SK-N-SH (cell line): ENCODE data around the gene ZFPL1. TPM values are rescaled to one million over a fixed set of nuclear protein-coding genes. Genes with fewer than 3 reads are reported as not detected.

Source experiments
- CTCF ChIA-PET: fragments of 300-600, 350-600 bp; formaldehyde crosslinking; extraction: SDS; loops from one replicate; lab custom pipeline; 2021; lab: Yijun Ruan, JAX
- POLR2A ChIA-PET: fragments of 350-600 bp; sonication (Branson Sonifier 250); formaldehyde crosslinking; extraction: SDS; loops from one replicate; lab custom pipeline; 2020; ENCODE audit warnings: antibody characterized with exemption, inconsistent platforms; lab: Yijun Ruan, JAX
- DNase-seq: peaks from one replicate; pipeline ENCODE4 v3.0.0; 2012
- H2AFZ ChIP-seq: fragments of 200-600 bp; sonication (generic); 2 replicates; pipeline ENCODE4 v1.8.1; 2016; ENCODE audit warnings: antibody characterized with exemption, mild to moderate bottlenecking, low read depth
- H3F3A ChIP-seq: fragments of 200-600 bp; sonication (generic); replicated peaks from 2 replicates; pipeline ENCODE3; 2016; ENCODE audit warnings: antibody characterized with exemption, mild to moderate bottlenecking; ENCODE audit not compliant: insufficient read depth
- H3K27ac ChIP-seq, 2 experiments: fragments of 200-500 bp in 1 of 2; fragments of 200-600 bp in 1 of 2; sonication (Bioruptor generic) in 1 of 2; sonication (generic), shearing (Covaris generic) in 1 of 2; 2 replicates each; pipeline versions ENCODE4 v1.5.1 to v1.6.1; 2014 to 2016; ENCODE audit warnings: low read depth in 2 of 2, inconsistent platforms in 1 of 2, low read length in 1 of 2, mild to moderate bottlenecking in 1 of 2, mixed read lengths in 1 of 2
- H3K27me3 ChIP-seq: fragments of 200-600 bp; sonication (generic), shearing (Covaris generic); 2 replicates; pipeline ENCODE4 v1.6.1; 2016; ENCODE audit warnings: mixed run types; ENCODE audit not compliant: insufficient read depth
- H3K36me3 ChIP-seq, 2 experiments: fragments of 200-500 bp in 1 of 2; fragments of 200-600 bp in 1 of 2; sonication (Bioruptor generic) in 1 of 2; sonication (generic) in 1 of 2; replicated peaks in 1 of 2; 2 replicates each; pipeline versions ENCODE3 to v1.5.1; 2014 to 2016; ENCODE audit warnings: low read length in 1 of 2, mild to moderate bottlenecking in 1 of 2; ENCODE audit not compliant: insufficient read depth in 2 of 2, control insufficient read depth in 1 of 2
- H3K4me1 ChIP-seq, 2 experiments: fragments of 200-500 bp in 1 of 2; fragments of 200-600 bp in 1 of 2; sonication (Bioruptor generic) in 1 of 2; sonication (generic), shearing (Covaris generic) in 1 of 2; 2 replicates each; pipeline versions ENCODE4 v1.5.1 to v1.6.1; 2014 to 2016; ENCODE audit warnings: low read depth in 1 of 2, low read length in 1 of 2, mixed run types in 1 of 2; ENCODE audit not compliant: insufficient read depth in 2 of 2, control insufficient read depth in 1 of 2
- H3K4me2 ChIP-seq: fragments of 200-600 bp; sonication (generic), shearing (Covaris generic); 2 replicates; pipeline ENCODE4 v1.6.1; 2017; ENCODE audit warnings: mixed run types
- H3K4me3 ChIP-seq, 2 experiments: fragments of 200-500 bp in 1 of 2; fragments of 200-600 bp in 1 of 2; sonication (Bioruptor generic) in 1 of 2; sonication (generic), shearing (Covaris generic) in 1 of 2; 2 replicates each; pipeline versions ENCODE4 v1.5.1 to v1.8.1; 2014 to 2016; ENCODE audit warnings: low read depth in 2 of 2, inconsistent platforms in 1 of 2, low read length in 1 of 2, mild to moderate bottlenecking in 1 of 2, mixed read lengths in 1 of 2, moderate library complexity in 1 of 2
- H3K79me2 ChIP-seq: fragments of 200-600 bp; sonication (generic); 2 replicates; pipeline ENCODE4 v1.8.1; 2017; ENCODE audit warnings: mild to moderate bottlenecking; ENCODE audit not compliant: insufficient read depth
- H3K9ac ChIP-seq: fragments of 200-600 bp; sonication (generic); 2 replicates; pipeline ENCODE4 v1.6.1; 2017; ENCODE audit warnings: mixed run types
- H3K9me2 ChIP-seq: fragments of 200-600 bp; sonication (generic); 2 replicates; pipeline ENCODE4 v1.6.1; 2017; ENCODE audit warnings: mixed run types
- H3K9me3 ChIP-seq: fragments of 200-600 bp; sonication (generic); 2 replicates; pipeline ENCODE4 v1.6.1; 2017; ENCODE audit warnings: mixed run types, mild to moderate bottlenecking, moderate library complexity
- H4K20me1 ChIP-seq: fragments of 200-600 bp; sonication (generic); 2 replicates; pipeline ENCODE4 v1.6.1; 2017; ENCODE audit warnings: mild to moderate bottlenecking, mixed run types; ENCODE audit not compliant: insufficient read depth
- CHD2 ChIP-seq: fragments of 150-350 bp; IDR thresholded peaks from 2 replicates; pipeline ENCODE4 v1.6.1; 2018; ENCODE audit warnings: low read length; ENCODE audit not compliant: partially characterized antibody
- EP300 ChIP-seq, 2 experiments: IDR thresholded peaks; 2 replicates each; pipeline versions ENCODE4 v1.4.0 to v1.6.1; 2012; ENCODE audit warnings: borderline replicate concordance in 1 of 2, low read depth in 1 of 2, low read length in 1 of 2
- MXI1 ChIP-seq: IDR thresholded peaks from 2 replicates; pipeline ENCODE4 v1.6.1; 2012; ENCODE audit warnings: mild to moderate bottlenecking, low read depth, low read length, improper control_type of control experiment
- POLR2AphosphoS5 ChIP-seq: IDR thresholded peaks from 2 replicates; pipeline ENCODE4 v1.6.1; 2012; ENCODE audit warnings: low read depth, low read length
- RCOR1 ChIP-seq: fragments of 150-350 bp; IDR thresholded peaks from 2 replicates; pipeline ENCODE4 v1.6.1; 2017; ENCODE audit warnings: antibody characterized with exemption, low read length
- RFX5 ChIP-seq: IDR thresholded peaks from 2 replicates; pipeline ENCODE4 v1.6.1; 2012; ENCODE audit warnings: mild to moderate bottlenecking, improper control_type of control experiment, low read length
- SMC3 ChIP-seq: IDR thresholded peaks from 2 replicates; pipeline ENCODE4 v1.6.1; 2012; ENCODE audit warnings: low read depth, low read length, improper control_type of control experiment
- TAF1 ChIP-seq: IDR thresholded peaks from 2 replicates; pipeline ENCODE4 v1.6.1; 2012; ENCODE audit warnings: low read depth, mild to moderate bottlenecking, low read length, moderate library complexity, borderline replicate concordance
- WGBS: methylation state at CpG from one replicate; pipeline ENCODE4 v1.1.6; 2017; ENCODE audit warnings: low lambda C conversion rate; 5-methylcytosine and 5-hydroxymethylcytosine counted together
- polyA plus RNA-seq, 3 experiments: library from polyadenylated mRNA; depleted of rRNA; stranded (reverse); fragments of >200 nt; gene quantifications; 2 replicates each; pipeline ENCODE4 v1.2.3, GENCODE V29; 2012
- TF ChIP-seq, protein P1 (sequence below): fragments of 150-350 bp; IDR thresholded peaks from 2 replicates; pipeline ENCODE4 v1.6.1; 2016; ENCODE audit warnings: mild to moderate bottlenecking, low read depth, low read length
- TF ChIP-seq, protein P2 (sequence below): IDR thresholded peaks from 2 replicates; pipeline ENCODE4 v1.6.1; 2012; ENCODE audit warnings: mild to moderate bottlenecking, low read depth, low read length, moderate library complexity

ZFPL1 gene
- polyA plus RNA-seq, 1 of the 3 experiments (the other 2 are of a cell fraction) = 75.9 TPM

DNA sequence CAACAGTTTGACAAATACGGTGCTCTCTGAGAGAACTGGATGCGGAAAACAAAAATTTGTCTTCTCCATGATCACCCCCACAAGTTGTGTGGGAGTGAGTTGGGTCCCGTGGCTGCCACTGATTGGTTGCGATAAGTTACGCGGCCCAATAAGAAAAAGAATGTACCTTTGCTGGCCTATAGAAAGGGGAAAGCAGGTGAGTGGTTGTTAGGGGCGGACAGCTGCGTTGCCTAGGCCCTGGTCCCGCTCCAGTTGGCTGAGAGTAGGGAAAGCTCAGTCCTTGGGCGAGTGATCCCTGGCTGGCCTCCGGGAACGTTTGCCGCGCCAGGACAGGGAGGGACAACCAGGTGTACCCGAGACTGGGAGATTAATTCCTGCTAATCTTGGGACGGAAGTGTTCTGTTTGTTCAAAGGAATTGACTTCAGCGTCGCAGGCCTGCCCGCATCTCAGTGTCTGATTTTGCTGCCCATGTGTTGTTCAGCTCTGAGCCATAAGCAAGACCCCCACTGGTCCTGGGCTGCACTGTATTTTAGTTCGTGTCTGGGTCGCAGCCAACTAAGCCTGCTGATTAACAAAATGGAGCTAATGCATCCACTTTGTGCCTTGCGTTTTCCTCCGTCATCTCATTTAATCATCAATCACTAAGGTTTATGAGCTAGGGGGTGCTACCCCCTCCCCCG, 51.1 kb downstream of the ZFPL1 start:
- DNase-seq = peak; percentile 91
- Histone ChIP-seq H4K20me1 (no peaks in the 10 kb centered on the region; the same call in 1 of the 2 replicates), H3K9me3 (no peaks in the 10 kb centered on the region), H3K36me3 (peaks cover 15 to 23% of the 10 kb centered on the region in 2 experiments), H3K4me2 (peak overlapping the region; percentile 92), H3F3A (no peaks in the 10 kb centered on the region), H3K79me2 (peaks cover 28% of the 10 kb centered on the region; the same call in 1 of the 2 replicates), H3K9me2 (no peaks in the 10 kb centered on the region), H3K27ac (peak overlapping the region; percentile 95 to 99), H3K4me3 (peak overlapping the region; percentile 88 to 96), H3K4me1 (peaks cover 0 to 28% of the 10 kb centered on the region in 2 experiments; a peak in 2 of 4 replicates), H3K27me3 (no peaks in the 10 kb centered on the region), H3K9ac (peak overlapping the region; percentile 95), H2AFZ (peak overlapping the region; percentile 53)
- WGBS = 5% methylated on average over 24 of the region's 24 CpGs
- POLR2A ChIA-PET = interaction anchor here (0.6 to 2.9 kb wide), 17 partner anchors 9 to 607 kb away, joined by 3 to 25 read pairs (median 4); partner anchors contain the start of genes CAPN1, FAU, MALAT1 and MRPL49
- CTCF ChIA-PET = interaction anchor here (0.7 to 4.2 kb wide), 14 partner anchors 13 to 485 kb away, joined by 3 to 27 read pairs (median 4); partner anchors contain the start of genes ARL2, CAPN1, CDC42EP2 and FAU
- TF ChIP-seq RFX5 (peak; percentile 94), TAF1 (peak; percentile 51), EP300 (IDR thresholded peaks at IDR 0.05; ENCODE audit: borderline replicate concordance in 1 of 2, low read depth in 1 of 2, low read length in 1 of 2) (0 out of 4 replicates have a peak, but pooled peaks of 1 of the 2 experiments have one; percentile 4), SMC3 (no peak; the same call in 1 of the 2 replicates), CHD2 (peak; percentile 33), POLR2AphosphoS5 (peak; percentile 80), MXI1 (peak; percentile 40; the same call in 1 of the 2 replicates), RCOR1 (0 out of 2 replicates have a peak, but pooled peaks have one; percentile 4)
- TF ChIP-seq, protein P1, sequence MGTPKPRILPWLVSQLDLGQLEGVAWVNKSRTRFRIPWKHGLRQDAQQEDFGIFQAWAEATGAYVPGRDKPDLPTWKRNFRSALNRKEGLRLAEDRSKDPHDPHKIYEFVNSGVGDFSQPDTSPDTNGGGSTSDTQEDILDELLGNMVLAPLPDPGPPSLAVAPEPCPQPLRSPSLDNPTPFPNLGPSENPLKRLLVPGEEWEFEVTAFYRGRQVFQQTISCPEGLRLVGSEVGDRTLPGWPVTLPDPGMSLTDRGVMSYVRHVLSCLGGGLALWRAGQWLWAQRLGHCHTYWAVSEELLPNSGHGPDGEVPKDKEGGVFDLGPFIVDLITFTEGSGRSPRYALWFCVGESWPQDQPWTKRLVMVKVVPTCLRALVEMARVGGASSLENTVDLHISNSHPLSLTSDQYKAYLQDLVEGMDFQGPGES = peak; percentile 51; the same call in 1 of the 2 replicates
- TF ChIP-seq, protein P2, sequence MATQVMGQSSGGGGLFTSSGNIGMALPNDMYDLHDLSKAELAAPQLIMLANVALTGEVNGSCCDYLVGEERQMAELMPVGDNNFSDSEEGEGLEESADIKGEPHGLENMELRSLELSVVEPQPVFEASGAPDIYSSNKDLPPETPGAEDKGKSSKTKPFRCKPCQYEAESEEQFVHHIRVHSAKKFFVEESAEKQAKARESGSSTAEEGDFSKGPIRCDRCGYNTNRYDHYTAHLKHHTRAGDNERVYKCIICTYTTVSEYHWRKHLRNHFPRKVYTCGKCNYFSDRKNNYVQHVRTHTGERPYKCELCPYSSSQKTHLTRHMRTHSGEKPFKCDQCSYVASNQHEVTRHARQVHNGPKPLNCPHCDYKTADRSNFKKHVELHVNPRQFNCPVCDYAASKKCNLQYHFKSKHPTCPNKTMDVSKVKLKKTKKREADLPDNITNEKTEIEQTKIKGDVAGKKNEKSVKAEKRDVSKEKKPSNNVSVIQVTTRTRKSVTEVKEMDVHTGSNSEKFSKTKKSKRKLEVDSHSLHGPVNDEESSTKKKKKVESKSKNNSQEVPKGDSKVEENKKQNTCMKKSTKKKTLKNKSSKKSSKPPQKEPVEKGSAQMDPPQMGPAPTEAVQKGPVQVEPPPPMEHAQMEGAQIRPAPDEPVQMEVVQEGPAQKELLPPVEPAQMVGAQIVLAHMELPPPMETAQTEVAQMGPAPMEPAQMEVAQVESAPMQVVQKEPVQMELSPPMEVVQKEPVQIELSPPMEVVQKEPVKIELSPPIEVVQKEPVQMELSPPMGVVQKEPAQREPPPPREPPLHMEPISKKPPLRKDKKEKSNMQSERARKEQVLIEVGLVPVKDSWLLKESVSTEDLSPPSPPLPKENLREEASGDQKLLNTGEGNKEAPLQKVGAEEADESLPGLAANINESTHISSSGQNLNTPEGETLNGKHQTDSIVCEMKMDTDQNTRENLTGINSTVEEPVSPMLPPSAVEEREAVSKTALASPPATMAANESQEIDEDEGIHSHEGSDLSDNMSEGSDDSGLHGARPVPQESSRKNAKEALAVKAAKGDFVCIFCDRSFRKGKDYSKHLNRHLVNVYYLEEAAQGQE = no peak
